ENCODE data around the gene CACYBP. TPM values are rescaled to one million over a fixed set of nuclear protein-coding genes. Genes with fewer than 3 reads are reported as not detected.
A peak's percentile ranks its signal among the peaks of the same experiment; 100 is the strongest.

CACYBP gene
- total and polyA plus RNA-seq, 4 donors = 40.6 to 219 (median 65.1) TPM

- Histone ChIP-seq H3K4me1 (ENCODE audit: control insufficient read depth in 5 of 5, insufficient read depth in 5 of 5, low read length in 5 of 5) (peaks cover 3 to 27% (median 6%) of the 10 kb centered on the region in 5 donors), H3K36me3 (ENCODE audit: control insufficient read depth in 4 of 4, insufficient read depth in 4 of 4, low read length in 4 of 4) (no peaks in the 10 kb centered on the region), H3K27ac (ENCODE audit: low read depth in 1 of 2, low read length in 1 of 2) (peak overlapping the region; percentile 96 to 97), H3K4me3 (peak overlapping the region; percentile 63), H3K27me3 (ENCODE audit: control insufficient read depth in 3 of 3, insufficient read depth in 3 of 3, low read length in 2 of 3) (no peaks in the 10 kb centered on the region), H3K9ac (ENCODE audit: insufficient read depth in 1 of 2, low read length in 2 of 2) (peak overlapping the region; percentile 97 to 99), H3K9me3 (ENCODE audit: control insufficient read depth in 4 of 4, insufficient read depth in 3 of 4, low read length in 3 of 4) (no peaks in the 10 kb centered on the region)
- ATAC-seq (ENCODE audit: insufficient read depth, low FRiP score) (no peak), DNase-seq (peak in 2 of 3 donors; percentile 69 to 74)
- 12 to 18% methylated on average over 19 of the region's 19 CpGs for WGBS, 2 donors
- TF ChIP-seq CTCF (IDR thresholded peaks at IDR 0.05; ENCODE audit: control extremely low read depth, extremely low read depth) = peak; percentile 51
Measured at GRCh38 chr1:174998569-174999215, 1.1 kb upstream of the CACYBP start.

DNA sequence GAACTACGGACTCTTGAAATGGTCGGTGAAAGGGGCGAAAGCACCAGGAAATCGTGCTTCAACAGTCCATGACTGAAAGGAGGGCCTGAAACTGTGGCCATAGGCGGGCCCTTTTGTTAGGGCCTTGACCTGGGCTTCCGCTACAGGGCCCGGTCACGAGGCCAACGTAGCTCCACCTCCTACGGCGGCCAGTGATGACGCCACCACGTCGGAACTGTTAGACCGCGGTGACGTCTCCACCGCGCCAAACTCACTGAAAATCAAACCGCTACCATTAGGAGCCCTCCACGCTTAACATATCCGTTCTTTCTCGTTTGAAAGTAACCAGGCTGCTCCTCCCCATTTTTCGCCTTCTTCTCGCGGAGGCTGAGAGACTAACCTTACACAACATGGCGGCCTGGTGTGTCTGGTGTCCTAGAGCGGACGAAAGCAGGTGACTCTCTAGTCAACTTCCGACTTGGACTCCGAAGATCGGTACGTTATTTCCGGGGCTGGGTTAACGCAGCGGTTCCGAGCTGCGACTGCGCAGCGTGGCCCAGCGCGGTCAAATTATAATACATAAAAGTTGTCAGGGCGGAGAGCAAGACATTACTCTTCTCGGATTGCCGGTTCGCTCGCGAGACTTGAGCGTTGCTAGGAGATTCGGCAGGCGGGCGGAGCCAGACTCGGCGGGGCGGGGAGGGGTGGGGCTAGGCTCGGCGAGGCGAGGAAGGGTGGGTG is 371 bp upstream of the CACYBP start:
- no peaks in the 10 kb centered on the region for H3K36me3 ChIP-seq (ENCODE audit: control insufficient read depth in 4 of 4, insufficient read depth in 4 of 4, low read length in 4 of 4)
- peaks cover 3 to 29% (median 6%) of the 10 kb centered on the region in 5 donors for H3K4me1 ChIP-seq (ENCODE audit: control insufficient read depth in 5 of 5, insufficient read depth in 5 of 5, low read length in 5 of 5)
- no peak for TF ChIP-seq CTCF (IDR thresholded peaks at IDR 0.05; ENCODE audit: control extremely low read depth, extremely low read depth)
- peak overlapping the region; percentile 97 to 99 for H3K9ac ChIP-seq (ENCODE audit: insufficient read depth in 1 of 2, low read length in 2 of 2)
- H3K27ac ChIP-seq (ENCODE audit: low read depth in 1 of 2, low read length in 1 of 2) = peak overlapping the region; percentile 96 to 97
- 0% methylated on average over 58 of the region's 58 CpGs for WGBS, 2 donors
- H3K9me3 ChIP-seq (ENCODE audit: control insufficient read depth in 4 of 4, insufficient read depth in 3 of 4, low read length in 3 of 4) = no peaks in the 10 kb centered on the region
- ATAC-seq (ENCODE audit: insufficient read depth, low FRiP score) (peak; percentile 89), DNase-seq (peak; percentile 99 to 100 (median 99))
- H3K4me3 ChIP-seq = peak overlapping the region; percentile 89
- no peaks in the 10 kb centered on the region for H3K27me3 ChIP-seq (ENCODE audit: control insufficient read depth in 3 of 3, insufficient read depth in 3 of 3, low read length in 2 of 3)

GRCh38 chr1:175000697-175001187 is 995 bp downstream of the CACYBP start:
- ATAC-seq (ENCODE audit: insufficient read depth, low FRiP score) = no peak
- WGBS, 2 donors = 4 to 8% methylated on average over 5 of the region's 5 CpGs
- DNase-seq = no peak

More at GRCh38 chr1:175000697-175001187, 995 bp downstream of the CACYBP start:
- H3K27me3 ChIP-seq (ENCODE audit: control insufficient read depth in 3 of 3, insufficient read depth in 3 of 3, low read length in 2 of 3) = no peaks in the 10 kb centered on the region
- peaks cover 3 to 29% (median 6%) of the 10 kb centered on the region in 5 donors for H3K4me1 ChIP-seq (ENCODE audit: control insufficient read depth in 5 of 5, insufficient read depth in 5 of 5, low read length in 5 of 5)
- no peaks in the 10 kb centered on the region for H3K9me3 ChIP-seq (ENCODE audit: control insufficient read depth in 4 of 4, insufficient read depth in 3 of 4, low read length in 3 of 4)
- H3K9ac ChIP-seq (ENCODE audit: insufficient read depth in 1 of 2, low read length in 2 of 2) = peak overlapping the region; percentile 76 to 81
- H3K36me3 ChIP-seq (ENCODE audit: control insufficient read depth in 4 of 4, insufficient read depth in 4 of 4, low read length in 4 of 4) = peaks cover 0 to 3% (median under 1%) of the 10 kb centered on the region in 4 donors
- no peak for TF ChIP-seq CTCF (IDR thresholded peaks at IDR 0.05; ENCODE audit: control extremely low read depth, extremely low read depth)
- peak overlapping the region in 1 of 2 donors; percentile 97 for H3K27ac ChIP-seq (ENCODE audit: low read depth in 1 of 2, low read length in 1 of 2)
- peak overlapping the region; percentile 89 for H3K4me3 ChIP-seq
